Neutrophil (primary cell): ENCODE measurements around the gene ZBTB7A.

Source experiments
- H3K27ac ChIP-seq: fragments of 200-600 bp; sonication (generic); 2 replicates; pipeline ENCODE4 v1.5.1; 2016; ENCODE audit warnings: mild to moderate bottlenecking, moderate library complexity
- H3K27me3 ChIP-seq: fragments of 200-600 bp; sonication (generic); 2 replicates; pipeline ENCODE4 v1.6.0; 2016; ENCODE audit warnings: mild to moderate bottlenecking
- H3K36me3 ChIP-seq: fragments of 200-600 bp; sonication (generic); 2 replicates; pipeline ENCODE4 v1.5.1; 2017
- H3K4me1 ChIP-seq, 2 experiments: fragments of 200-600 bp in 1 of 2; sonication (generic) in 1 of 2; 1 replicate in 1 of 2; 2 replicates in 1 of 2; pipeline versions ENCODE4 v1.5.1 to v1.6.1; 2013 to 2016; ENCODE audit warnings: low read depth in 1 of 2, low read length in 1 of 2, mild to moderate bottlenecking in 1 of 2, moderate library complexity in 1 of 2; ENCODE audit not compliant: control insufficient read depth in 1 of 2, insufficient read depth in 1 of 2
- H3K4me3 ChIP-seq, 2 experiments: fragments of 200-600 bp in 1 of 2; sonication (generic) in 1 of 2; 1 replicate in 1 of 2; 2 replicates in 1 of 2; pipeline ENCODE4 v1.5.1; 2013 to 2016; ENCODE audit warnings: low read depth in 1 of 2, low read length in 1 of 2, mild to moderate bottlenecking in 1 of 2, moderate library complexity in 1 of 2
- H3K9me3 ChIP-seq: fragments of 200-600 bp; sonication (generic); 2 replicates; pipeline ENCODE4 v1.5.1; 2016
- CTCF ChIP-seq: fragments of 200-600 bp; sonication (generic); IDR thresholded peaks from 2 replicates; pipeline ENCODE4 v1.5.1; 2016; ENCODE audit warnings: antibody characterized with exemption

The ZBTB7A gene

GRCh38 chr19:4112367-4112766, 45.7 kb upstream of the ZBTB7A start:
- H3K27ac ChIP-seq = no peak overlapping the region
- no peak for TF ChIP-seq CTCF
- peaks cover 94% of the 10 kb centered on the region for H3K36me3 ChIP-seq
- no peaks in the 10 kb centered on the region for H3K9me3 ChIP-seq
- no peak overlapping the region for H3K4me3 ChIP-seq
- peaks cover 42 to 50% of the 10 kb centered on the region in 2 experiments for H3K4me1 ChIP-seq
- H3K27me3 ChIP-seq = no peaks in the 10 kb centered on the region

GRCh38 chr19:4109626-4109945, 42.9 kb upstream of the ZBTB7A start:
- peaks cover 94% of the 10 kb centered on the region for H3K36me3 ChIP-seq
- H3K27me3 ChIP-seq = no peaks in the 10 kb centered on the region
- no peak for TF ChIP-seq CTCF
- peak overlapping the region; percentile 19 to 29 for H3K4me3 ChIP-seq
- H3K4me1 ChIP-seq = peaks cover 28 to 36% of the 10 kb centered on the region in 2 experiments
- peak overlapping the region; percentile 78 for H3K27ac ChIP-seq
- H3K9me3 ChIP-seq = no peaks in the 10 kb centered on the region

- no peak for TF ChIP-seq CTCF
- peak overlapping the region; percentile 78 for H3K27ac ChIP-seq
- peak overlapping the region; percentile 19 to 29 for H3K4me3 ChIP-seq
- peaks cover 92% of the 10 kb centered on the region for H3K36me3 ChIP-seq
- peaks cover 22 to 30% of the 10 kb centered on the region in 2 experiments for H3K4me1 ChIP-seq
- no peaks in the 10 kb centered on the region for H3K9me3 ChIP-seq
- no peaks in the 10 kb centered on the region for H3K27me3 ChIP-seq
These were observed 42.3 kb upstream of the ZBTB7A start for GRCh38 chr19:4108767-4109625.

GRCh38 chr19:4103080-4103433, 36.4 kb upstream of the ZBTB7A start:
- no peak overlapping the region for H3K4me3 ChIP-seq
- peaks cover 91% of the 10 kb centered on the region for H3K36me3 ChIP-seq
- no peaks in the 10 kb centered on the region for H3K27me3 ChIP-seq
- no peaks in the 10 kb centered on the region for H3K9me3 ChIP-seq
- TF ChIP-seq CTCF = no peak
- no peak overlapping the region for H3K27ac ChIP-seq
- H3K4me1 ChIP-seq = peaks cover 4 to 6% of the 10 kb centered on the region in 2 experiments

- peaks cover 92% of the 10 kb centered on the region for H3K36me3 ChIP-seq
- H3K9me3 ChIP-seq = no peaks in the 10 kb centered on the region
- no peak overlapping the region for H3K27ac ChIP-seq
- no peaks in the 10 kb centered on the region for H3K27me3 ChIP-seq
- H3K4me3 ChIP-seq = no peak overlapping the region
- TF ChIP-seq CTCF = no peak
- H3K4me1 ChIP-seq = peaks cover 0 to under 1% of the 10 kb centered on the region in 2 experiments
These were observed 35.8 kb upstream of the ZBTB7A start for GRCh38 chr19:4102339-4103079.
